OCI-LY7 (cell line): ENCODE measurements around the gene CREG2.

Source experiments
- EZH2phosphoT487 ChIP-seq: fragments of 200-600 bp; sonication (generic); IDR thresholded peaks from 2 replicates; pipeline ENCODE4 v1.6.1; 2018; ENCODE audit warnings: low read depth, borderline replicate concordance, mild to moderate bottlenecking, mixed run types, antibody characterized with exemption, low read length, moderate library complexity, mixed read lengths
- TF ChIP-seq, protein P1 (sequence below): fragments of 200-600 bp; sonication (generic); conservative IDR thresholded peaks from 2 replicates; pipeline ENCODE4 v1.5.1; 2014; ENCODE audit warnings: mild to moderate bottlenecking, antibody characterized with exemption, low read length, moderate library complexity, mixed read lengths

DNA sequence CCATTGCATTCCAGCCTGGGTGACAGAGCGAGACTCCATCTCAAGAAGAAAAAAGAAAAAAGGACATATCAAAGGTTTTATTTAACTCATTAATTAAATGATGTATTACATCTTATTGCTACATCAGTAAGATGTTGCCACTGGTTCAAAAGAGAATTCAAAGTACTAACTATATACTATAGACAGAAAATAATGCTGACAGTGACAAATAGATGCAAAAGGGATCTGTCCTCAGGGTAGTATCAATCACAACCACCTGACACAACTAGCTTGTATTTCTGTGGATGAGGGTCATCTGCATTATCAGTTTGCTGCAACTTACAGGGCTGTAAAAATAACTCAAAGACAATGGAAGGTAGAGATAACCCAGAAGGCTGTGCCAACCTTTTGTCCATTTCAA, 16.4 kb upstream of the CREG2 start:
- TF ChIP-seq EZH2phosphoT487, result no peak
- TF ChIP-seq, protein P1, sequence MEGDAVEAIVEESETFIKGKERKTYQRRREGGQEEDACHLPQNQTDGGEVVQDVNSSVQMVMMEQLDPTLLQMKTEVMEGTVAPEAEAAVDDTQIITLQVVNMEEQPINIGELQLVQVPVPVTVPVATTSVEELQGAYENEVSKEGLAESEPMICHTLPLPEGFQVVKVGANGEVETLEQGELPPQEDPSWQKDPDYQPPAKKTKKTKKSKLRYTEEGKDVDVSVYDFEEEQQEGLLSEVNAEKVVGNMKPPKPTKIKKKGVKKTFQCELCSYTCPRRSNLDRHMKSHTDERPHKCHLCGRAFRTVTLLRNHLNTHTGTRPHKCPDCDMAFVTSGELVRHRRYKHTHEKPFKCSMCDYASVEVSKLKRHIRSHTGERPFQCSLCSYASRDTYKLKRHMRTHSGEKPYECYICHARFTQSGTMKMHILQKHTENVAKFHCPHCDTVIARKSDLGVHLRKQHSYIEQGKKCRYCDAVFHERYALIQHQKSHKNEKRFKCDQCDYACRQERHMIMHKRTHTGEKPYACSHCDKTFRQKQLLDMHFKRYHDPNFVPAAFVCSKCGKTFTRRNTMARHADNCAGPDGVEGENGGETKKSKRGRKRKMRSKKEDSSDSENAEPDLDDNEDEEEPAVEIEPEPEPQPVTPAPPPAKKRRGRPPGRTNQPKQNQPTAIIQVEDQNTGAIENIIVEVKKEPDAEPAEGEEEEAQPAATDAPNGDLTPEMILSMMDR, result no peak
